ENCODE measurements around the gene TLX2.

Gene TLX2

DNA sequence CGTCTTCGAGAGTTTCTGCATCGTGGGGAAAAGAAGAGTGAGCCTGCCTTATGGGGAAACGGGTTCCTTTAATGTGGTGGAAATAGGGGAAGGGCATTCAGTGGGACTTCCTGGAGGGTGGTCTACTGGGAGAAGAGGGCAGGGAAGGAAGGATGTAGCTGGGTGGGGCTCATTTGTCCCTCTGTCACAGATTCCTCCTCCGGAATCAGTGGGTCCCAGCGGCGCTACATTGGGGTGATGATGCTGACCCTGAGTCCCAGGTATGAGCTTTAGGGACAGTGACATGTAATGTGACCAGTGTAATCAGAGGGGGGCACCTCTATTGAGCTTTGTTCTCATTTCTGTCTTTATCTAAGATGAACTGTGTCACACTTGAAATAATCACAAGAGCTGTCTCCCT lies 17.4 kb downstream of the TLX2 start:
- no peak for DNase-seq (ENCODE audit: low read depth in 2 of 2)

- no peak for DNase-seq (ENCODE audit: low read depth in 2 of 2)
Observed at GRCh38 chr2:74532222-74532621, 18.0 kb downstream of the TLX2 start.

GRCh38 chr2:74533464-74533863 lies 19.2 kb downstream of the TLX2 start:
- no peak for DNase-seq (ENCODE audit: low read depth in 2 of 2)

DNA sequence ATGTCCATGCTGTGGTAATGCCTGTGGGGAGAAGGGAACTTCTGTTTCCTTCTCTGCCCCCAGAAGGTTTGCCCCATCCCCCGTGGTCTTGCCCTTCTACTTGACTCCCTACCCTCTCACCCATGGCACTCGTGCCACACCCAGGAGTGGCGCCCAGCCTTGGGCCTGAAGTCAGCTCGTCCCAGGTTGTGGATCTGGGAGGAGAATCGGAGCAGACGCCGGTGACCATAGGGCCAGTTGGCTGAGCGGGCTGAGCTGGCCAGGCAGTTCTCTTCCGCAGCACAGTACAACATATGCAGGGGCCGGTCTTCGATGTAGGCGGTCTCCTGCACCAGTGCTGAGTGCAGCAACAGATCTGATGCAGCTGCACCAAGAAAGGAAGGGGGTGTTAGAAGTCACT lies 20.2 kb downstream of the TLX2 start:
- no peak for DNase-seq (ENCODE audit: low read depth in 2 of 2)

DNA sequence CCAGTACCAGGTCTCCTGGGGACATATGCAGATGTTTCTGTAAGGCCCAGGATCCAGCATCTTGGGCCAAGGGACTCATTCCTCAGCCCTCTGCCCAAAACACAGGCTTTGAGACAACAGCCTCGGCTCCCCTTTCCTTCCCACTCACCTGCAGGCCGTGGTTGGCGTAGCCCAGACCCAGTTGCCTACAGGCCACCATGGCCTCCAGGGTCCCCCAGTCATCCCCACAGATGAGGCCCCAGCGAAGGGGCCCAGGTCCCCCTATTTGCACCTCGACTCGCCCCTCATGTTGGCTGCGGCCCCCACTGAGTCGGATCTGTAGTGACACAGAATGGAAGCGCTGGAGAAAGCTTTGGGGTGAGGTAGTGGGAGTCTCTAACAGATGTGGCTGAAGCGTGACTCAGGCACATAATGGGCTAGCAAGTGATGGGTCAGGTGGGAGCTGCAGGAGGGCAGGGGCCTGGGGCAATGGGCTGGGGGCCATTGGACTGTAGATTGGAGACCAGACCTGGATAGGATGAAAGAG lies 21.3 kb downstream of the TLX2 start:
- DNase-seq (ENCODE audit: low read depth in 2 of 2), result no peak

- no peak for DNase-seq (ENCODE audit: low read depth in 2 of 2)
Observed at GRCh38 chr2:74536166-74536950, 22.1 kb downstream of the TLX2 start.

DNA sequence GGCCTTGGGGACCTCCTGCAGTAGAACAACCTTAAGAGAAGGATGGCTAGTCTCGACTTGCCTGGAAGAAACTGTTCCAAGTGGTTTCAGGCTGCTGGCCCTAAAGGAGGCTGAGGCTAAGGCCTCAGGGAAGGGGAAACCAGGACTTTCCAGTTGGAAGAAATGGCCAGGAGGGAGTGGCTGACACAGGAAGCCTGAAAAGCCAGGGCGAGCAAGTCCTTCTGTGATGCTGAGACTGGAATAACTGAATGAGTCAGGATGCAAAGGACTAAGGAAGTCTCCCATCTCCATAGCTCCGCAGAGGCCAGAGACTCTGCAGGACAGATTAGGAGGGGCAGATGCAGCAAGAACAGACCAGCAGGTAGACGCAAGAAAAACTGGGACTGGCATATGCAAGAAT lies 22.9 kb downstream of the TLX2 start:
- no peak for DNase-seq (ENCODE audit: low read depth in 2 of 2)

- DNase-seq (ENCODE audit: low read depth in 2 of 2), result no peak
Observed at GRCh38 chr2:74538881-74539339, 24.7 kb downstream of the TLX2 start.

DNA sequence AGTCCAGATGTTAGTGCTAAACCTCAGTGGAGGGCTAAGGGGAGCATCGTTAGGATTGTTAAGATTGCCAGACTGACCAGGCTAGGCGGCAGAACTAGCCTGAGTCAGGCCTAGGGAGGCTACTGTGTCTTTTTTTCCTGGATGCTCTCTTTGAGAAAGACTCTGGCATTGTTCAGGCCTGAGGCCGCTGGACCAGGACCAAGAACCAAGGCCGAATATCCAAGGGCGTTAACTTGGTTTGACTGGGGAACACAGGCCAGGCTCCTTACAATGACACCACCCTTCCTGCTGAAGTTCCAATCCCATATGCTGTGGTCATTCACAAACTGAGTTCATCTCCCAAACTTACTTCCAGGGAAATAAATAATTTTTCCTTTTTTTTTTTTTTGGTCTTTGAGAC lies 26.0 kb downstream of the TLX2 start:
- no peak for DNase-seq (ENCODE audit: low read depth in 2 of 2)

DNA sequence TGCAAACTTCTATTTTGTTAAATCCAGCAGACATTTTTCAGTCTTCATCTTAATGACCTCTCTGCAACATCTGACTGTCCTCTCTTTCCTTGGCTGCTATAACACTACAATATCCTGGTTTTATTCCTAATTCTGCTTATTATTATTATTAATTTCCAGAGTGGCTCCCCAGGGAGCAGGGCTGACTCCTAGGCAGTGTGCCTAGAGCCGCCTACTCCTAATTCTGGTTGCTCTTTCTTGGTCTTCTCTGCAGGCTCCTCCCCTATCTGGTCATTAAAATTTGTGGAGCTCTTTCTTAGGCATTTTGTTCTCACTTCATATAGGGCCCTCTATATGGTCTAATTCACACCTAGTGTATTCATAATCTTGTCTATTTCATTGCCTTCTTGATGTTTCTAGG lies 28.7 kb downstream of the TLX2 start:
- no peak for DNase-seq (ENCODE audit: low read depth in 2 of 2)

DNA sequence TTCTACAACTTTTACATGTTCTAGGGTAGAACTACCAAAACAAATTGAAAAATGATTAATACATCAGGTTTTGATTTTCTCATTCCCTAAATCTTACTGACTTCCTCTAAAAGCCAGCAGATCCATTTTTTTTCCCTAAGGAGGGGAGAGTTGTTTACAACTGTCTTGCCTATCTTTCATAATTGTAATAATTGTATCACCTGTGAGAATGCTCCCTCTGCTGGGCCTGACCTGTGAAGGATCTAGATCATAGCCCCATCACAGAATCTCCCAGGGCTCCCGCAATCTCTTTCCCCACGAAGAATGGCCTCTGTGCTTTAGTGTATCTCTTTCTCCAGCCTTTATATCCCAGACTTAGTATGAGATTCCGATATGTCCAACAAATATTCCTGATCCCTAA lies 30.4 kb downstream of the TLX2 start:
- no peak for DNase-seq (ENCODE audit: low read depth in 2 of 2)

- no peak for DNase-seq (ENCODE audit: low read depth in 2 of 2)
Observed at GRCh38 chr2:74546004-74546403, 31.8 kb downstream of the TLX2 start.

- DNase-seq (ENCODE audit: low read depth in 2 of 2), result no peak
Observed at GRCh38 chr2:74548285-74548899, 34.1 kb downstream of the TLX2 start.

GRCh38 chr2:74548900-74549826 lies 34.9 kb downstream of the TLX2 start:
- no peak for DNase-seq (ENCODE audit: low read depth in 2 of 2)

GRCh38 chr2:74550231-74550630 lies 36.0 kb downstream of the TLX2 start:
- DNase-seq (ENCODE audit: low read depth in 2 of 2), result no peak

DNA sequence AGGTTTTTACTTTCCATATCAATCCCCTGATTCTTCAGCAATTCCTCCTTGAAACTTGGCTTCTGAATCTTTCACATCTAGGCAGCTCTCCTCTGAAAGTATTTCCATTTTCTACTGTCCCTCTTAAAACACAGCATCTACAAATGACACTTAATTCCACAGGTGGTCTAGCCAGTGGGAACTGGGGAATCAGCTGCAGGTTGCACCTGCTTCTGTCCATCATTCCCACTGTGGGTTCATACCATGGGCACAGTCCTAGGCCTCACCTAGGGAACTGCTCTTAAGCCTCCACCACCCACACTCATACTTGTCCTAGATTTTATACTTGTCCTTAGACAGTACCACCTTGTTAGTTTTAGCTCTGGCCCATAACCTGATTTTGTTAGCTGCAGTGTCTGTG lies 37.3 kb downstream of the TLX2 start:
- DNase-seq (ENCODE audit: low read depth in 2 of 2), result no peak

- no peak for DNase-seq (ENCODE audit: low read depth in 2 of 2)
Observed at GRCh38 chr2:74551942-74552913, 38.0 kb downstream of the TLX2 start.

GRCh38 chr2:74552914-74553811 lies 38.9 kb downstream of the TLX2 start:
- DNase-seq (ENCODE audit: low read depth in 2 of 2), result no peak

DNA sequence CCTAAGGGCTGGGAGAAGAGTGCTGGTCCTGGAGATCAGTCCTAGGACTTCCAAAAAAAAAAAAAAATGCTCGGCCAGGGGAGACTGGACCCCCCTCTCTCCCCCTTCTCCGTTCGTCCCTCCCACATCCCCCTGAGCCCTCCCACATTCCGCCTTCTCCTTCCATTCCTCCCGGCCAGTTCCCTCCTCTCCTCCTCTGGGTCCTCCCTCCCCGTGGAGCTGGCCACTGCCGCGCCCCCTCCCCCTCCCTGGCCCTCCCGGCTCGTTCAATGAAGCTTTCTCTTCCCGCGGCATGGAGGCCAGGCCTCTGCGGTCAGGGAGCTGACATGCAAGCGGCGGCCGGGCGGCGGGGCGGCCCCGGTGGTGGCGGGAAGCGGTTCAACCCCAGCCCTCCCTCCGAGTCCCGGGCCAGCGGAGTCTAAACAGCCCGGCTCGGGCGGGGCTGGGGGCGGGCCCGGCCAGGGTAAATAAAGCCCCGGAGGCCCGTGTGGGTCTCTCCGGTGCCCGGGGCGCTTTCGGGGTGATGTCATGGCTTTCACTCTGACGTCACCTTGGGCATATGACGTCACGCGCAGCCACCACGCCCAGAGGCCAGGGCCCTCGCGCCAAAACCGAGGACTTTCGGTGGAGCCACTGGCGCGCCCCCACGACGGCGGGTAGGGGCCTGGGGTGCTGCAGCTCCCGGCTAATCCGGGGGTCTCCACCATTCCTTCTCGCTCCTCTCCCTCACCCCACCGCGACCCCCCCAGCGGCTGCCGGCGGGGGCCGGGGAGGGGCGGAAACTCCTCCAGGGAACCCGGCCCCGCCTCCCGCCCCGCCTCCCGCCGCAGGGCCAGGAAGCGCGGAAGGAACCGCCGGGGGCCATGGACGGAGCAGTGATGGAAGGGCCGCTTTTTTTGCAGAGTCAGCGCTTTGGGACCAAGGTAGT lies 39.9 kb downstream of the TLX2 start, which contains the start of the genes DOK1 and LOXL3:
TSS of gene DOK1 (plus strand) at position 829 of the 928 bp plus-strand sequence. CDS start at position 864, 35 bp downstream.
TSS of gene LOXL3 (minus strand) at position 51 of the 928 bp plus-strand sequence. CDS start 1,308 bp downstream, outside the sequence.
- peak; percentile 73 to 75 for DNase-seq (ENCODE audit: low read depth in 2 of 2)
